ENCODE data around the gene DENND5B. TPM values are rescaled to one million over a fixed set of nuclear protein-coding genes. Genes with fewer than 3 reads are reported as not detected.

DENND5B gene
- total RNA-seq, 2 donors from 2014 or later = 6.9 to 32.3 TPM

DNA sequence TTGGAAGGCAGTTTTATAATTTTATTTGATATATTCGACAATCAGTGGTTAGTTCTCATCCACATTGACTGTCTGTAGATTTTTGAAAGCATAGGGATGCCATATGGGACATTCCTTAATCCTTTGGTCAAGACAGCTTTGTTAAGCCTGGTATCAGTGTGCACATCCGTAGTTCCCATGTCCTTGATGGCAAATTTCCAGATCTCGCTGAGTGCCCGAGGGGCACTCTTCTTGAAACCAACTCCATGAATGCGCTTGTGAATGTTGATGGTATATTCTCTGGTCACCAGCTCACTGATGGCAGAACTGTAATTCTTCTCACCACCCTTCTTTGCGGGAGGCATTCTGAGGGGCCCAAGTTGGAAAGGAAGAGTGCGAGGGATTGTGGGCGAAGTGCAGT is 6.1 kb upstream of the DENND5B start:
- Histone ChIP-seq H3K27me3 (replicated peaks; ENCODE audit: insufficient read depth) (no peaks in the 10 kb centered on the region), H3K27ac (no peak overlapping the region), H3K9me3 (no peaks in the 10 kb centered on the region), H3K36me3 (no peaks in the 10 kb centered on the region), H3K4me3 (no peak overlapping the region), H3K4me1 (replicated peaks) (no peaks in the 10 kb centered on the region)
- intact Hi-C loops (cut with DNase I) = no loop called here
- 86% methylated on average over 8 of the region's 8 CpGs for WGBS
- DNase-seq (ENCODE audit: low spot score) = no peak
- no peak for TF ChIP-seq POLR2A (IDR thresholded peaks at IDR 0.05)
- TF ChIP-seq, protein P1, sequence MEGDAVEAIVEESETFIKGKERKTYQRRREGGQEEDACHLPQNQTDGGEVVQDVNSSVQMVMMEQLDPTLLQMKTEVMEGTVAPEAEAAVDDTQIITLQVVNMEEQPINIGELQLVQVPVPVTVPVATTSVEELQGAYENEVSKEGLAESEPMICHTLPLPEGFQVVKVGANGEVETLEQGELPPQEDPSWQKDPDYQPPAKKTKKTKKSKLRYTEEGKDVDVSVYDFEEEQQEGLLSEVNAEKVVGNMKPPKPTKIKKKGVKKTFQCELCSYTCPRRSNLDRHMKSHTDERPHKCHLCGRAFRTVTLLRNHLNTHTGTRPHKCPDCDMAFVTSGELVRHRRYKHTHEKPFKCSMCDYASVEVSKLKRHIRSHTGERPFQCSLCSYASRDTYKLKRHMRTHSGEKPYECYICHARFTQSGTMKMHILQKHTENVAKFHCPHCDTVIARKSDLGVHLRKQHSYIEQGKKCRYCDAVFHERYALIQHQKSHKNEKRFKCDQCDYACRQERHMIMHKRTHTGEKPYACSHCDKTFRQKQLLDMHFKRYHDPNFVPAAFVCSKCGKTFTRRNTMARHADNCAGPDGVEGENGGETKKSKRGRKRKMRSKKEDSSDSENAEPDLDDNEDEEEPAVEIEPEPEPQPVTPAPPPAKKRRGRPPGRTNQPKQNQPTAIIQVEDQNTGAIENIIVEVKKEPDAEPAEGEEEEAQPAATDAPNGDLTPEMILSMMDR (IDR thresholded peaks at IDR 0.05) = no peak
- no peak for TF ChIP-seq POLR2AphosphoS5 (IDR thresholded peaks at IDR 0.05)

DNA sequence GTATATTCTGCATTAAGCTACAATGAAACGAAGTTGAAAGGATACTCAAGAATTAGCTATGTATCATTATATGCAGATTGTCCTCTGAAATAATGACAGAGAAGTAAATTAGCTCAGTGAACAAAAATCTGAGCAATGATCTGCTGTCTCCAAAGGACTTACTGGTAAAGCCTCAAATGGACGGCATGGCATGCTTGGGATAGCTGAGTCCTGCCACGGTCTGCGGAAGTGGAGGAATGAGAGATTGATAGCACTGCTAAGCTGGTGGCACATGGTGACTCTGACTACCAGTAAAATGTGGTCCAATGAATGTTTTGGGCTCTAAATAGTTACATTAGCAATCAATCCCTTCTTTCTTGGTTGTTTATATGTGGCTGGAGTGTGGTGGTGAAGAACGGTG is 3.7 kb upstream of the DENND5B start:
- WGBS = 56% methylated on average over 5 of the region's 5 CpGs
- Histone ChIP-seq H3K27me3 (replicated peaks; ENCODE audit: insufficient read depth) (no peaks in the 10 kb centered on the region), H3K9me3 (no peaks in the 10 kb centered on the region), H3K36me3 (no peaks in the 10 kb centered on the region), H3K27ac (no peak overlapping the region), H3K4me1 (replicated peaks) (no peaks in the 10 kb centered on the region), H3K4me3 (no peak overlapping the region)
- no peak for DNase-seq (ENCODE audit: low spot score)
- intact Hi-C loops (cut with DNase I) = no loop called here
- TF ChIP-seq, protein P1 (IDR thresholded peaks at IDR 0.05) = no peak

DNA sequence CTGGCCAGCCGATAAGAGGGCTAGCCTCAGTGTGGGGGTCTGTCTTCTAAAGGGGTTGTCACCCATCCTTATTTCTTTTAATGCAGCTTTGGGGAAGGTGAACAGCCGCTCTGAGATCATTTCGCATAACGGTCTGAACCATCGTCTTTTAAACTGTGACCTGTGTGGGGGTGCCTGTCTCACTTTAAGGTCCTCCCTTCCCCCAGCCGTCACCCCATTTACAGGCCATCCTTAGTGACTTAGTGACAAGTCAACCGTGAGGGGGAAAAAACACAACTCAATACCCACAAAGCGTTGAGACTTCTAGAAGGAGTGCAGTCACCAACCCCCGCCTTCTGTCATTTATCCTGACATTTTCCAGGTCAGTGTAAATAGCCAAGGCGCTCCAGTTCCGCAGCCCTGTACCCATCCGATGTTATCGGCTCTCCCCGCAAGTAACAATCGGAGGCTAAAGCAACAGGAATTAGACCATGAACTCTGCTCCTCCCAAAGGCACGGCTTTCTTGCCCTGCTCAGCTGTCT is 505 bp upstream of the DENND5B start:
- Histone ChIP-seq H3K9me3 (no peaks in the 10 kb centered on the region), H3K36me3 (no peaks in the 10 kb centered on the region), H3K4me1 (replicated peaks) (no peaks in the 10 kb centered on the region), H3K27ac (peak overlapping the region; percentile 88 to 89), H3K4me3 (peak overlapping the region; percentile 86 to 87), H3K27me3 (replicated peaks; ENCODE audit: insufficient read depth) (no peaks in the 10 kb centered on the region)
- intact Hi-C loops (cut with DNase I) = no loop called here
- TF ChIP-seq, protein P1 (IDR thresholded peaks at IDR 0.05) = no peak
- TF ChIP-seq POLR2A (IDR thresholded peaks at IDR 0.05) (no peak), POLR2AphosphoS5 (IDR thresholded peaks at IDR 0.05) (no peak)
- peak; percentile 6 for DNase-seq (ENCODE audit: low spot score)
- WGBS = 6% methylated on average over 16 of the region's 16 CpGs

DNA sequence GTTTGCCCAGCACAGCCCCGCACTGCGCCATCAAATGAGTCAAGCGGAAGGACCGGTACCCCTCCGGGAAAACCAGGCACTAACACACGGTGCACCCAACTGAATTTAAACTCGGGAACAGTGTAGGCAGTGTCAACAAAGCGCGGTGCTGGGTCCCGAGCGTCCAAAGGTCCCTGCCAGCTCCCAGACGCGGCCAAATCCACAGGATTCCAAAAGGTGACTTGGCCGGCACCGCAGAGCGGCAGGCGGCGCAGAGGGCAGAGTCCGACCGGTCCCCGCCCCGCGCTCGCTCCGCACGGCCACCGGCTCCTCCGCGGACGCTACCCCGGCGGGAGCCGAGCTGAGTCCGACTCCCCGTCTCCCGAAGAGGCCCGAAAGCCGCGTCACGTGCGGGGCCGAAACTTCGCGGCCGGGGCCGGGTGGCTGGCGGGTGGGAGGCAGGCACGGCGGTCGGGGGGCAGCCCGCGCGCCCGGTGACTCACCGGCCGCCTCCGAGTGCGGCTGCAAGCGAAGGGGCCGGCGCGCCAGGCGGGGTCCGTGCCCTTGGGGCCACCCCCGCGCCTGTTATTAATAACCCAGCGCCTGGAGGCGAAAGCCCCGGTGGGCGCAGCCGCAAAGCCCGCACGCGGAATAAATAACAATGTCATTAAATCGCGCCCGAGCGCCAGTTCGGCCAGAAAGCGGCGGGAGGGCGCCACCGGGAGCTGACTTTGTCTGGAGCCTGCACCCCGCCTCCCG is 863 bp downstream of the DENND5B start:
- H3K4me1 ChIP-seq (replicated peaks) = no peaks in the 10 kb centered on the region
- H3K9me3 ChIP-seq = no peaks in the 10 kb centered on the region
- no peaks in the 10 kb centered on the region for H3K36me3 ChIP-seq
- peak overlapping the region; percentile 88 to 89 for H3K27ac ChIP-seq
- TF ChIP-seq, protein P1 (IDR thresholded peaks at IDR 0.05) = no peak
- TF ChIP-seq POLR2A (IDR thresholded peaks at IDR 0.05) (no peak), POLR2AphosphoS5 (IDR thresholded peaks at IDR 0.05) (peak; percentile 17)
- peak; percentile 40 for DNase-seq (ENCODE audit: low spot score)
- intact Hi-C loops (cut with DNase I) = no loop called here
- WGBS = under 1% methylated on average over 47 of the region's 85 CpGs
- peak overlapping the region; percentile 86 to 87 for H3K4me3 ChIP-seq
- no peaks in the 10 kb centered on the region for H3K27me3 ChIP-seq (replicated peaks; ENCODE audit: insufficient read depth)

DNA sequence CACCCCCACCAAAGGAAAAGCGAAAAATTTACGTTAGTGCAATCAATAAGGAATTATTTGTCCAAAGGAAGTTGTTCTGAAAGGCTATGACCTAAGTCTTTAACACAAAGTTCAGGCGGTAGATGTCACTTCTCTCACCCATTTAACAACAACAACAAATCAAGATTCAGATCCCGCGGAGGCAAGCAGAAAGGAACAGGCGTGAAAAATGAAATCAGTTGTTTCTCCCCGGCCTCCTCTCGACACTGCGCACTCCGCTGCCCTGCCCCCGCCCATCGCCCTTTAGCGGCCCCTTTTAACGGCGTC is 1.4 kb downstream of the DENND5B start:
- Histone ChIP-seq H3K36me3 (no peaks in the 10 kb centered on the region), H3K27ac (peak overlapping the region; percentile 88 to 89), H3K9me3 (no peaks in the 10 kb centered on the region), H3K27me3 (replicated peaks; ENCODE audit: insufficient read depth) (no peaks in the 10 kb centered on the region), H3K4me1 (replicated peaks) (no peaks in the 10 kb centered on the region), H3K4me3 (peak overlapping the region; percentile 86 to 87)
- intact Hi-C loops (cut with DNase I) = no loop called here
- TF ChIP-seq, protein P1 (IDR thresholded peaks at IDR 0.05) = no peak
- TF ChIP-seq POLR2A (IDR thresholded peaks at IDR 0.05) (no peak), POLR2AphosphoS5 (IDR thresholded peaks at IDR 0.05) (no peak)
- whole genome bisulfite sequencing = 2% methylated on average over 15 of the region's 15 CpGs
- DNase-seq (ENCODE audit: low spot score) = no peak
